NCI-H2081 treated with DMSO at 0.1 percent for 48 hours (cell line): ENCODE results near the gene CKB.

Experiments used
- DNase-seq: peaks from one replicate; lab custom pipeline; 2025; lab: John Stamatoyannopoulos, UW

CKB gene

DNA sequence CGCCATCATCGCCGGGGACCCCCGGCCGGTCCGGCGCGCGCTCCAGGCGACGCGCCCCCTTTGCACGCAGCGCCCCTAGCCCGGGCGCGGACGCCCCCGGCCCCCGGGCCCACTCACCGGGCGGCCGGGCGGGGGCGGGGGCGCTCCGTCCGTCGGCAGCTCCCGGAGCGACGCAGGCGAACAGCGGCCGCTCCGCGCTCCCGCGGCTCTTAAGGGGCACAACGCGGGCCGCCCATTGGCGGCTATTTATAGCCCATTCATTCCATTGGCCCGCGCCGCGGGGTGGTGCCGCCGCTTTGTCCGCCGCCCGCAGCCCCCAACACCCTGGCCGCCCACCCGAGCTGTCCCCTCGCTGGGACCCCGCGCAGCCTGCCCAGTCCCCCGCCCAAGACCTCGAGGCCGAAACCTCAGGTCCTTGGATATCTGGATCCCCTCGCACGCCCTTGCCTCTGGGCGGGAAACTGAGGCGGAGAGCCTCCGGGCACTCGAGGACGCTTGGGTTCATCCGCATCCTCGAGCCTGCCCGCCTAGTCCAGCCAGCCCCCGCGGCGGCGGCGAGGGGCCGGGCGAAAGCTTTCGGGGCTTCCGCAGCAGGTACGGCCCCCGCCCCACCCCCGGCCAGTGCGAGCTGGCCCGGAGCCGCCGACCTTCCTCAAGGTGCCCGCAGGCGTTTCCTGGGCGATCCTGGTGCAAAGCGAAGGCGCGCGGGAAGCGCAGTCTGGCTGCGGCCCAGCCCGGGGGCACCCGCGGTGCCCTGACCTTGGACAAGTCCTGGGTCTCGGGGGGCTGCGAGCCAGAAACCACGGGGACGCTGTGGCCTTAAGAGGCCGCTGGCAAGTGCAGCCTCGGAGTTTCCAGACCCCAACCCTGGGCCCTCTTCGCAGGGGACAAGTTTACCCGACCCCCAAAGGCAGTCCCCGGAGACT lies at the start of gene CKB:
Gene CKB, minus strand, starts transcription at position 182 of the 926 bp plus-strand sequence. CDS start 337 bp downstream, outside the sequence.
- peak; percentile 41 for DNase-seq

- DNase-seq = no peak
Observed at GRCh38 chr14:103569408-103569807, 46.8 kb upstream of the CKB start.

GRCh38 chr14:103568952-103569351 lies 46.3 kb upstream of the CKB start:
- peak; percentile 86 for DNase-seq

GRCh38 chr14:103563844-103564505 lies 41.3 kb upstream of the CKB start:
- no peak for DNase-seq

- DNase-seq = no peak
Observed at GRCh38 chr14:103563226-103563620, 40.6 kb upstream of the CKB start.

- peak; percentile 40 for DNase-seq
Observed at GRCh38 chr14:103562429-103563225, 40.0 kb upstream of the CKB start, which contains the start of the genes BAG5 and COA8. Gene BAG5 (minus strand): TSS chr14:103562657. CDS start chr14:103561164, 1,493 bp downstream. Gene COA8 (plus strand): TSS chr14:103562960. CDS start chr14:103563002, 42 bp downstream.

DNA sequence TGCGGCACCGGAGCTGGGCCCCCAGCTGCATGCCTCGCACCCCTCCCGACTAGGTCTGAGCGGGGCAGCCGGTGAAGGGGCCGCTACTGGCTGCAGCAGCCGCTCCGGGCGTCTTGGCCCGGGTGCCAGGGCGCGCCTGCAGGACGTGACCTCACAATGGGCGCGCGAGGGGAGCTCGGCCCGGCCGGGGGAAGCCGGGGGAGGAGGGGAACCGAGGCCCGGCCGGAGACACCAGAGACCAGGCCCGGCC lies 39.5 kb upstream of the CKB start:
- DNase-seq = no peak

GRCh38 chr14:103561381-103562178 lies 39.0 kb upstream of the CKB start:
- DNase-seq = no peak

DNA sequence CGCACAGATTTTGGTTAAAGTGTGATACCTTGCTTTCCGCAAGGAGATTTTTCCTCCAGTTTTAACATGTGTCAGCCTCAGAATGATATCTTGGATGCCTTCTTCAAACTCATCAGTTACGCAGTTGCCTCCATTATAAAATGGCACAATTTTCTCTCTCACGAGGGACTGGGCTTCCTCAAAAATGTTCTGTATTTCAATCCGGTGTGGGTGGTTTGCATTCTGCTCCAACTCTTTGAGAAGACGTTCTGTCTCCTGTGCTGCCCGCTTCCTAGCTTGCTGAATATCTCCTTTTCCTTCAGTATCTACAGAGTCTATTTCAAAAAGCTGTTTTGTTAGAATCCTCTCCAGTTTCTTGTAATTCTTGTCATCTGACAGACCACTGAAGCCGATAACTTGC lies 38.1 kb upstream of the CKB start:
- no peak for DNase-seq

DNA sequence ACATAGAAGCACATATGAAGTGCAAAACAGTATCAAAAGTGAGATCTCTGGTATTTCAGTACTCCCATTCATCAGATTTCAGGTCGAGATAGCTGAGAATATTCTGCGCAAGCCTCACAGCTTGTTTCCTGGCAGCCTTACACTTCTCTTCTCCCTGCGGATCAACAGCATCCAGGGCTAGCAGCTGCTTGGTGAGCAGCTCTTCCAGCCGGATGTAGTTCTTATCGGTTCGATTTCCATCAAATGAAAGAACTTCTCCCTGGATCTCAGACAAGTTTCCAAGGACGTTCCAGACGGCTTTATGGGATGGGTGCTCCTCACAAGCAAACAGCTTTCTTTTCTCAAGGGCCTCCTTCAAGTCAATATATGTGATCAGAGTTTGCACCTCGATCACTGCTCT lies 37.1 kb upstream of the CKB start:
- no peak for DNase-seq

DNA sequence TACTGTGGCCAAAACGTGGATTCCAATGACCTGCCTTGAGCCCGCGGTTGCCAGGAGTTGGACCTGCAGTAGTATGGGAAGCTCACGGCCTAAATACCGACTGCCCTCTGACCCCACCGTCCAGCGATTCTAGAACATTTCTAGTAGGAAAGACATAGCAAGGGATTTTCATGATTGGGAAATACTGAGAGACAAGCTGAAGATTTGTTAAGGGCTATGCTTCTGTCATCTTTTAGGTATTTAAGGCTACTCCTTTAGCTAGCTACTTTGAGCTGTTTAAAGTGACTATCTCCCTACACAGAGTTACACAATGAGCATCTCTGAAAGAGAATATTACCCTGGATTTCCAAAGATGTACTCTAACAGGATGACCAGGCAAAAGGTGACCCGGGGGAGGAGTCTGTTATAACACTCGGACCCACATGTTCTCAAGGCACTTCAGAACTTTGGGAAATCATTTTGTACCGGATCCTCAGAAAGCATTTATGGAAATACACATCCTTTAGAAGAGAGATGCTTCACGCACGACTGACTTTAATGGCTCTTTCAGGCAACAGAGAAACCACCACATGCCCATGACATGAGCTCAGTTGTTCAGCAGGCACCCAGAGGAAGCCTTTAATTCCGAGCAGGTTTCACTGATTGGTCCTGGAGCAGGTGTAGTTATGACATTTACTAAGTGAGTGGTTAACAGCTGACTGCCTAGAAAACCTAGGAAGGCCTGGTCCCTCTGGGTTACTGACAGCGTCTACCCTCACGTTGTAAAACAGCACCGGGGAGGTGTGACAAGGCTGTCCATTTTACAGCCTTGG lies 35.6 kb upstream of the CKB start:
- DNase-seq = no peak

GRCh38 chr14:103556946-103557758 lies 34.5 kb upstream of the CKB start:
- no peak for DNase-seq

GRCh38 chr14:103555559-103556337 lies 33.1 kb upstream of the CKB start:
- no peak for DNase-seq

DNA sequence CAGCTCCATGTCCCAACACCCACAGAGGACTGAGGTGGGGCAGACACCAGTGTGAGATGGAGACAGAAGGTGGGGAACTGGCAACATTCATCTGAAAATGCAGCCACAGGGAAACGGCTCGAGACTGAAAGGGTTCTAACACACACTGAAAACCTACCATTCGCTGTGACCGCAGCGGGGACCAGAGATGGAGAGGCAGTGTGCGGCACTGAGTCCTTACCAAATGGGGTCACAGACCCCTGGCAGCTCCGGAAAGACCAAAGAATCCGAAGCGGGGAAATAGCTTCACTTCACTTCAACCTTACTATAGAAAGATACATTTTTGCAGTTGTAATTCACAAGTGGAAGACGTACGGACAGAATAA lies 30.2 kb upstream of the CKB start:
- no peak for DNase-seq

GRCh38 chr14:103552011-103552845 lies 29.6 kb upstream of the CKB start:
- no peak for DNase-seq

GRCh38 chr14:103551338-103551762 lies 28.7 kb upstream of the CKB start:
- DNase-seq = no peak

DNA sequence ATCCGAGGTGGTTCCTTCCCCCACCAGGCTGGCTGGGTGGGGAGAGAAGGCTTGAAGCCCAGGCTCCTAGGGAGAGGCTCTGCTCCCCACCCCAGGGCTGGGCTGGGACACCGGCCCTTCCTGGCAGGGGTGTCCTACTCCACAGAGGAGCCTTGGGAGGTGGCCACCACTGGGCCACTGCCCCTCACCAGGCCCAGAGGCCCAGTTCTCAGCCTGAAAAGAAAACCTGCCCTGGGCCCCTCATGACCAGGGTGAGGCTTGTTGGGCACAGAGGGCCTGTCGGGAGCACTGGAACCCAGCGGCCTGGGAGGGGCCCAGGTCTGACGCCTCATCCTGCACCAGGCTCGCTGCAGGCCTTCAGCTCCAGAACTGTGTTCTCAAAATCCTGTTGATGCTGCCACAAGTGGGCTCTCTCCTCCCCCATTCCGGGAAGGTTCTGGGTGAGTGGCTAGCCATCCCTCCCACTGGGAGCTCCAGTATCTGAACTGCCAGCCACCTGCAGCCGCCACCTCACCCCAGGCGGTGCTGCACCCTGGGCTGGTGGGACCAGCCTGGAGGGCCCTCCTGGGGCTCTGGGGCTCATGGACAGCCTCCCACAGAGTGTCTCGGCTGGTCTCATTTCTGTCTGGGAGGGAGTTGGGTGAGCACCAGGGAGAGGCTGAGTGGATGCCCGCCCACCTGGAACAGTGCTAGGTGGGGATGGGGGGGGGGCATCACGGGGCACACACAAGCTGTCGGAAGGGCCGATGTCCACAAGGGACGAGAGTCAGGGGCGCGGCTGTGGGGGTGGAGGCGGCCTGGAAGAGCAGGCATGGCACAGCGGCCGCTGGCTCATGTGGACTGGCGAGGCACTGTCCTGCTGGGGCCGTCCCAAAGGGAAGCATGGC lies 28.1 kb upstream of the CKB start:
- no peak for DNase-seq
